GM21825 (cell line): ENCODE data around the gene PEX6.

ENCODE experiments used
- ATAC-seq: cut with Tn5 transposase; IDR thresholded peaks from one replicate; pipeline ENCODE4 v1.9.1; 2021; ENCODE audit warnings: mild to moderate bottlenecking, moderate library complexity; ENCODE audit not compliant: unreplicated experiment

Gene PEX6, protein sequence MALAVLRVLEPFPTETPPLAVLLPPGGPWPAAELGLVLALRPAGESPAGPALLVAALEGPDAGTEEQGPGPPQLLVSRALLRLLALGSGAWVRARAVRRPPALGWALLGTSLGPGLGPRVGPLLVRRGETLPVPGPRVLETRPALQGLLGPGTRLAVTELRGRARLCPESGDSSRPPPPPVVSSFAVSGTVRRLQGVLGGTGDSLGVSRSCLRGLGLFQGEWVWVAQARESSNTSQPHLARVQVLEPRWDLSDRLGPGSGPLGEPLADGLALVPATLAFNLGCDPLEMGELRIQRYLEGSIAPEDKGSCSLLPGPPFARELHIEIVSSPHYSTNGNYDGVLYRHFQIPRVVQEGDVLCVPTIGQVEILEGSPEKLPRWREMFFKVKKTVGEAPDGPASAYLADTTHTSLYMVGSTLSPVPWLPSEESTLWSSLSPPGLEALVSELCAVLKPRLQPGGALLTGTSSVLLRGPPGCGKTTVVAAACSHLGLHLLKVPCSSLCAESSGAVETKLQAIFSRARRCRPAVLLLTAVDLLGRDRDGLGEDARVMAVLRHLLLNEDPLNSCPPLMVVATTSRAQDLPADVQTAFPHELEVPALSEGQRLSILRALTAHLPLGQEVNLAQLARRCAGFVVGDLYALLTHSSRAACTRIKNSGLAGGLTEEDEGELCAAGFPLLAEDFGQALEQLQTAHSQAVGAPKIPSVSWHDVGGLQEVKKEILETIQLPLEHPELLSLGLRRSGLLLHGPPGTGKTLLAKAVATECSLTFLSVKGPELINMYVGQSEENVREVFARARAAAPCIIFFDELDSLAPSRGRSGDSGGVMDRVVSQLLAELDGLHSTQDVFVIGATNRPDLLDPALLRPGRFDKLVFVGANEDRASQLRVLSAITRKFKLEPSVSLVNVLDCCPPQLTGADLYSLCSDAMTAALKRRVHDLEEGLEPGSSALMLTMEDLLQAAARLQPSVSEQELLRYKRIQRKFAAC

DNA sequence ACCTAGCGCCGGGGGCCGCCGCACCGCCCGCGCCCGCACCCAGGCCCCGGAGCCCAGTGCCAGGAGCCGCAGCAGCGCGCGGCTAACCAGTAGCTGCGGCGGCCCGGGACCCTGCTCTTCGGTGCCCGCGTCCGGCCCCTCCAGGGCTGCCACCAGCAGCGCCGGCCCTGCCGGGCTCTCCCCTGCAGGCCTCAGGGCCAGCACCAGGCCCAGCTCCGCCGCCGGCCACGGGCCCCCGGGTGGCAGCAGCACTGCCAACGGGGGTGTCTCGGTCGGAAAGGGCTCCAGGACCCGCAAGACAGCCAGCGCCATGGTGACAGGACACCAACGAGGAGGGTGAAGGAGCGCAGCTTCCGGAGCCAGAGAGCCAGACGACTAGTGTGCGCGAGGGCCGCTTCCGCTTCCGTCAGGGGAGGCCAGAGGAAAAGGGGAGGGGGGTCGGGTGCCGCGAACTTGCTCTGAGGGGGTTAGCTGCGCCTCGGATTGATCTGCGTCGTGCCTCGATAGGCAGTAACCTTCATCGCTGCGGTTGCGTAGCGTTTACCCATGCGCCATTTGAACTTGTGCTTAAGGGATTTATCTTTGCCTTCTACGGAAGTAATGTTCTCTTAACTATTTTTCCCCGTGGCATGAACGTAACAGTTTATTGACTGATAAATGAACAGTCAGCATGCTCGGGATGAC is at the start of gene PEX6:
Gene PEX6 (minus strand): TSS at position 343 of the 684 bp plus-strand sequence. CDS start 31 bp downstream, at position 312.
- ATAC-seq, result peak; percentile 93

- ATAC-seq, result no peak
These were observed 47.4 kb upstream of the PEX6 start for GRCh38 chr6:43026365-43026764.

DNA sequence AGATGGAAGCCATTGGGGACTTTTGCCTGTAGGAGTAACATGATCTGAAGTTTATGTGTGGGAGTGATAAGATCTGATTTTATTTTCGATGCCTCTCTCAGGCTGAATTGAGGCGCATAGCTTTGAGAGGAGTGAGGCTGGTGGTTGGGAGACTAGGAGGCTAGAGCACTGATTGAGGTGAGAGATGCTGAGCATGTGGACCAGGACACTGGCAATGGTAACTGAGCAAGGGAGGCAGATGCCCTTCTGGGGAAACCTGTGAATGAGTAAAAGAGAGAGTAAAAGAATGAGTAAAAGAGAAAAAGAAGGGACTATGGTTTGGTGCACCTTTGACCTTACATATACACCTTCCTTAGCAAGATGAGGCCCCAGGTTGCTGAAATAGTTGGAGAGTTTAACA is 45.5 kb upstream of the PEX6 start:
- no peak for ATAC-seq

- ATAC-seq, result peak; percentile 72
These were observed 42.5 kb upstream of the PEX6 start, which contains the start of gene RRP36 for GRCh38 chr6:43021270-43022047. Gene RRP36, plus strand, starts transcription at chr6:43021623. Its CDS starts 32 bp downstream, at chr6:43021655.

- ATAC-seq, result no peak
These were observed 41.9 kb upstream of the PEX6 start for GRCh38 chr6:43020847-43021246.

GRCh38 chr6:43020052-43020705 is 41.2 kb upstream of the PEX6 start:
- ATAC-seq, result no peak

DNA sequence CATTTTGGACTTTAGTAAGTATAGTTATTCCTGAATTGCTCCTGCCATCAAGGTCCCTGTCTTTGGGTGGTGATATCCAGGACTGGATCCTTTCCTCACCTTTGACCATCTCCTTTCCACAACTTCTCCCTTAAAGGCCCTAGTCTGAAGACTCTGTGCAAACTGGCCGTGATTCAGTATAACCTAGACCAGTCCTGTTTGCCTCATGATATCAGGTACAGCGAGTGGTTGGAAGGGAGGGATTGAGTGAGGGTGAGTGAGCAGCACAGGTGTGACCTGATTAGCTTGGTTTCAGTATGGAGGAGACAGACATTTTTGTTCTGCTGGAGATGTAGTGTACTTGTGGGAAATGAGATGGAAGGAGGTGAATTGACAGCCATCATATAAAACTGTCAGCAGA is 40.2 kb upstream of the PEX6 start:
- ATAC-seq, result no peak

- ATAC-seq, result no peak
These were observed 38.0 kb upstream of the PEX6 start for GRCh38 chr6:43016943-43017334.

DNA sequence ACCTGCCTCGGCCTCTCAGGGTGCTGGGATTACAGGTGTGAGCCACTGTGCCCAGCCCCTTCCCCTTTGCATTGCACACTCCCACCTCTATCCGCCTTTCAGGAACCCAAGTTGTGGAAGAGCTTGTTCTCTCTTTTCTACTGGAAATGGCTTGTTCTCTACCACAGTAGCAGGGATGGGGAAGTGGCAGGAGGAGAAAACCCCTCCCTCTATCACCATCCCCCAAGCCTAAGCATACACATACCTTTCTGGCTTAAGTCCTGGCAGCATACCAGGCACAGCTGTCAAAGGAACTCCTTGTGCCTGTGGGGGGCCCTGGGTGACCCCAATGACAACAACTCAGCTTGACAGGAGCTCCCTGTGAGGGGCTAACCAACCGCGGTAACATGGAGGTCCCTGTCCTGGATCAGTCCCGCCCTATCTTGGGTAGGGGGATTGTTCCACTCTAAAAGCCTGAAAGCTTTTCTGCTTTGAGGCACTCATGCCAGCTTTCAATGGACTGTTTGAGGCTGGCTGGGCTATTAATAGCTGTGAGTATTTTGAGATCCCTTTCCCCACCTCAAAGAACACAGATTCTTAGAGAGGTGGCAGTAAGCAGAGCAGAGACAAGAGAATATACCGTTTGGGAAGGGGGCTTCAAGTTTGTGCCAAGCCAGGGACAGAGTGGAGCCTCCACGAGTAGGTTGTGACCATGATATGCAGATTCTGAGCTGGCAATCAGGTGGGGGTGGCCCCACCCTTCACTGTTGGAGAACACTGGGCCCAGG is 37.4 kb upstream of the PEX6 start:
- ATAC-seq, result no peak

GRCh38 chr6:43014434-43014909 is 35.5 kb upstream of the PEX6 start:
- ATAC-seq, result no peak

DNA sequence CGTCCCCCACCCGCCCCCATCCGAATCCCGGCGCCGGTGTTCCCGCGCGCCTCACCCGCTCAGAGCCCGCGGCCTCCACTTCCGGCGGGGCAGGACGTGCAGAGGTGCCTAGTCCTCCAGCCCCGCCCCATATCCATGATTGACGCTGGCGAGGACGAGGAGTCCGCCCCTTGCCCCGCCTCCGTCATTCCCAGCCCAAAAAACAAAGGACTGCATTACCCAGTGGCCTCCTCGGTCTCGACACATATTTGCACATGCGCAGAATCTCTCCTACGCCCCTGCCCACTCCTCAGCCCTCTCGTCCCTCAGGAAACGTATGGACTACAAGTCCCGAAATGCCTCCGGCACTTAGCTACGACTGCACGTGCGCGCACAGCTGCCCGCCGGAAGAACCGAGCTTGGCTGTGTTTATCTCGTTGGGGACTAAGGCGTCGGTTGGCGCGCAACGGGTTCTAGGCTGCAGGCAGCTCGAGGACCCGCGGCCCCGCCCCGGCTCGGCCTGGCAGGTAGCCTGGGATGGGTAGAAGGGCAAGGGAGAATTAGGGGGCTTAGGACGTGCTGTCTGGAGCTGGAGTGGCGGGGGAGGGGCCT is 35.0 kb upstream of the PEX6 start, which contains the start of the genes KLHDC3 and MEA1:
Gene KLHDC3 (plus strand): TSS at position 407 of the 591 bp plus-strand sequence. CDS start 2,944 bp downstream, outside the sequence.
Gene MEA1 (minus strand): TSS at position 104 of the 591 bp plus-strand sequence. CDS start 133 bp downstream, outside the sequence.
- ATAC-seq, result peak; percentile 86

GRCh38 chr6:43013097-43013842 is 34.3 kb upstream of the PEX6 start:
- ATAC-seq, result peak; percentile 1

DNA sequence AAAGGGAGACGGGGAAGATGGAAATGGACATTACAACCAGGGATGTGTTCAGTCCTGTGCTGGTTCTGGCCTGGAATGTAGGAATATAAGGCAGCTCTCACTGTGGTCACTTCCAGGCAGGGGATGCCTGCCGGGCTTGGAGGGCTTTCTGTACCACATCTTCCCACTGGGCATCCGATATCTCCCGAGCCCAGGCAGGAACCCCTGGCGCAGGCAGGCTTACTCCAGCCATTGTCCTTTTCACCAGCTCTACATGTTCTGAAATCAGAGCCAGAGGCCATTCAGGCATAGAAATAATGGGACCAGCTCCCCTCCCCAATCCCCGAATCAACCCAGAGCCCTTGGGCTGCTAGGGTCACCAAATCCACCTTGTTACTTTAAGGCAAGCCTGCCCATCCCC is 33.4 kb upstream of the PEX6 start:
- ATAC-seq, result no peak

DNA sequence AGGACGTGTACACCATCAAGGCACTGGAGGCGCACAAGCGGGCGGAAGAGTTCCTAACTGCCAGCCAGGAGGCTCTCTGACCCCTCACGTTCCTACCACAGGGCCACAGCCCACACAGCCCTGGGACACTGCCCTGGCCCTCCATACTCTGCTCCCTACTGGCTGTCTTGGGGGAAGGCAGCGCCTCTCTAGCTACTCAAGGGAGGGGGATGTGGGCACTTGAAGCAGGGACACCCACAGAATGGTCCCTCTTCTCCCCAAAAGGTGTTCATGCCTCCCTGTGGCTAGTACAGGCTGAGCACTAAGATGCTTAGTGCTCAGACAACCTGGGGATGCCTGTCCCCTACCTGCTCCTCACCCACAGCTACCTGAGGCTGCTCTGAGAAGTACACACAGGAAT is 32.2 kb upstream of the PEX6 start:
- no peak for ATAC-seq

DNA sequence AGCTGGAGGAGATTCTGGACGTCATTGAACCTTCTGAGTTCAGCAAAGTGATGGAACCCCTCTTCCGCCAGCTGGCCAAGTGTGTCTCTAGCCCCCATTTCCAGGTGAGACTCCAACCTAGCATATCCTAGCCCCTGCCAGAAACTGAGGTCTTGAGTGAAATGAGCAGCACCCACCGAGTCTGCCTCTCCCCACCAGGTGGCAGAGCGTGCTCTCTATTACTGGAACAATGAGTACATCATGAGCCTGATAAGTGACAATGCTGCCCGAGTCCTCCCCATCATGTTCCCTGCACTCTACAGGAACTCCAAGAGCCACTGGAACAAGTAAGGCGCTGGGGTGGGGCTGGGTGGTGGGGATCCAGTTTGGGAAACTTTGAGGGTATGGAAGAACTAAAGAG is 30.1 kb upstream of the PEX6 start:
- no peak for ATAC-seq

GRCh38 chr6:43007126-43007525 is 28.1 kb upstream of the PEX6 start:
- ATAC-seq, result no peak

DNA sequence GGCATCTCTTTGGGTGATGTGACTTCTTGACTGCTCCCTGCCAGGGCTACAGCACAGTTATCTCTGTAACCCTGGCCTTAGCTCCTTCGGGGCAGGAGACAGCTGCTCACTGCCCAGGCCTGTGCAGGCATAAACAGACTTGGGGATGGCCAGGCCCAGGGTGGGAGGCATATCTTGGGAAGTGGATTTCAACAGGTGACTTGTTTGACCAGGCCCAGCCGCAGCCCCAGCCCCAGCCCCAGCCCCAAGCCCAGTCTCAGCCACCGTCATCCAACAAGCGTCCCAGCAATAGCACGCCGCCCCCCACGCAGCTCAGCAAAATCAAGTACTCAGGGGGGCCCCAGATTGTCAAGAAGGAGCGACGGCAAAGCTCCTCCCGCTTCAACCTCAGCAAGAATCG is 27.3 kb upstream of the PEX6 start:
- no peak for ATAC-seq
